NB4 (cell line): ENCODE results near the gene MAK.

Experiments
- POLR2A ChIP-seq: IDR thresholded peaks from 2 replicates; pipeline ENCODE4 v1.6.1; 2011; ENCODE audit warnings: mild to moderate bottlenecking; ENCODE audit not compliant: insufficient read length; ENCODE audit errors: extremely low read depth
- TF ChIP-seq, protein P1 (sequence below): IDR thresholded peaks from one replicate; pipeline ENCODE4 v1.5.1; 2012; ENCODE audit warnings: low read depth, low read length
- TF ChIP-seq, protein P2 (sequence below): IDR thresholded peaks from 2 replicates; pipeline ENCODE4 v1.6.1; 2011; ENCODE audit warnings: low read depth, low read length

GRCh38 chr6:10824819-10825218, 13.5 kb downstream of the MAK start:
- no peak for TF ChIP-seq POLR2A
- TF ChIP-seq, protein P1, sequence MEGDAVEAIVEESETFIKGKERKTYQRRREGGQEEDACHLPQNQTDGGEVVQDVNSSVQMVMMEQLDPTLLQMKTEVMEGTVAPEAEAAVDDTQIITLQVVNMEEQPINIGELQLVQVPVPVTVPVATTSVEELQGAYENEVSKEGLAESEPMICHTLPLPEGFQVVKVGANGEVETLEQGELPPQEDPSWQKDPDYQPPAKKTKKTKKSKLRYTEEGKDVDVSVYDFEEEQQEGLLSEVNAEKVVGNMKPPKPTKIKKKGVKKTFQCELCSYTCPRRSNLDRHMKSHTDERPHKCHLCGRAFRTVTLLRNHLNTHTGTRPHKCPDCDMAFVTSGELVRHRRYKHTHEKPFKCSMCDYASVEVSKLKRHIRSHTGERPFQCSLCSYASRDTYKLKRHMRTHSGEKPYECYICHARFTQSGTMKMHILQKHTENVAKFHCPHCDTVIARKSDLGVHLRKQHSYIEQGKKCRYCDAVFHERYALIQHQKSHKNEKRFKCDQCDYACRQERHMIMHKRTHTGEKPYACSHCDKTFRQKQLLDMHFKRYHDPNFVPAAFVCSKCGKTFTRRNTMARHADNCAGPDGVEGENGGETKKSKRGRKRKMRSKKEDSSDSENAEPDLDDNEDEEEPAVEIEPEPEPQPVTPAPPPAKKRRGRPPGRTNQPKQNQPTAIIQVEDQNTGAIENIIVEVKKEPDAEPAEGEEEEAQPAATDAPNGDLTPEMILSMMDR: no peak
- TF ChIP-seq, protein P2, sequence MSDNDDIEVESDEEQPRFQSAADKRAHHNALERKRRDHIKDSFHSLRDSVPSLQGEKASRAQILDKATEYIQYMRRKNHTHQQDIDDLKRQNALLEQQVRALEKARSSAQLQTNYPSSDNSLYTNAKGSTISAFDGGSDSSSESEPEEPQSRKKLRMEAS: no peak
